Omental fat pad (tissue), 4 donors: ENCODE results near the gene CHRM2. TPM values are rescaled to one million over a fixed set of nuclear protein-coding genes. Genes with fewer than 3 reads are reported as not detected.

Experiments
- ATAC-seq: fragments of 150-250 bp; one replicate; pipeline ENCODE4 v1.9.1; 2016; ENCODE audit warnings: mild to moderate bottlenecking, moderate library complexity; ENCODE audit not compliant: low FRiP score
- DNase-seq: peaks from one replicate; pipeline ENCODE4 v3.0.0-alpha.2; 2019; ENCODE audit warnings: low spot score
- CTCF ChIP-seq, 3 donors: fragments of 450-650 bp; IDR thresholded peaks; one replicate each; pipeline ENCODE4 v1.5.1; 2016 to 2017; ENCODE audit warnings: antibody characterized with exemption in 3 of 3, mild to moderate bottlenecking in 3 of 3, moderate library complexity in 2 of 3
- total RNA-seq, 4 donors: library from RNA; depleted of rRNA; stranded (reverse); fragments of >200 nt; gene quantifications; one replicate each; pipeline ENCODE4 v1.1.0, GENCODE V29; 2016

CHRM2 gene
- total RNA-seq, 4 donors from 2014 or later = 0.09 to 0.47 TPM; not detected in 2

GRCh38 chr7:136891850-136892249, 23.4 kb downstream of the CHRM2 start:
- no peak for ATAC-seq
- TF ChIP-seq CTCF (IDR thresholded peaks at IDR 0.05) = no peak
- DNase-seq = no peak

- DNase-seq (no peak), ATAC-seq (no peak)
- no peak for TF ChIP-seq CTCF (IDR thresholded peaks at IDR 0.05)
Measured at GRCh38 chr7:136894789-136895188, 26.3 kb downstream of the CHRM2 start.

GRCh38 chr7:136897676-136898075, 29.2 kb downstream of the CHRM2 start:
- DNase-seq = no peak
- no peak for ATAC-seq
- TF ChIP-seq CTCF (IDR thresholded peaks at IDR 0.05) = no peak

GRCh38 chr7:136900005-136900404, 31.6 kb downstream of the CHRM2 start:
- no peak for TF ChIP-seq CTCF (IDR thresholded peaks at IDR 0.05)
- ATAC-seq (no peak), DNase-seq (no peak)

GRCh38 chr7:136910771-136911170, 42.3 kb downstream of the CHRM2 start:
- TF ChIP-seq CTCF (IDR thresholded peaks at IDR 0.05) = no peak
- DNase-seq (no peak), ATAC-seq (no peak)

GRCh38 chr7:136911344-136911743, 42.9 kb downstream of the CHRM2 start:
- no peak for ATAC-seq
- TF ChIP-seq CTCF (IDR thresholded peaks at IDR 0.05) = no peak

GRCh38 chr7:136912339-136912738, 43.9 kb downstream of the CHRM2 start:
- DNase-seq (no peak), ATAC-seq (no peak)
- TF ChIP-seq CTCF (IDR thresholded peaks at IDR 0.05) = no peak

More at GRCh38 chr7:136911344-136911743, 42.9 kb downstream of the CHRM2 start:
- DNase-seq = no peak
